ENCODE data around the gene GMPR2.
A peak's percentile ranks its signal among the peaks of the same experiment; 100 is the strongest.
"Not testable (repeated sequence)": the region's sequence is repeated elsewhere in the genome, so short reads cannot be mapped to it uniquely, and the experiment has no call there.

GMPR2 gene

GRCh38 chr14:24233538-24233866 is 773 bp downstream of the GMPR2 start:
- DNase-seq, result no peak

- DNase-seq, result no peak
These were observed 1.6 kb downstream of the GMPR2 start for GRCh38 chr14:24234095-24235005.

GRCh38 chr14:24235804-24236688 is 3.3 kb downstream of the GMPR2 start:
- DNase-seq, result no peak

- no peak for DNase-seq
These were observed 4.1 kb downstream of the GMPR2 start for GRCh38 chr14:24236689-24237462.

GRCh38 chr14:24237463-24237955 is 4.8 kb downstream of the GMPR2 start:
- no peak for DNase-seq

GRCh38 chr14:24238123-24238522 is 5.4 kb downstream of the GMPR2 start:
- no peak for DNase-seq

GRCh38 chr14:24238527-24239037 is 5.9 kb downstream of the GMPR2 start:
- no peak for DNase-seq

- DNase-seq, result no peak
These were observed 7.6 kb downstream of the GMPR2 start for GRCh38 chr14:24240110-24240918.

GRCh38 chr14:24241829-24242443 is 9.2 kb downstream of the GMPR2 start:
- DNase-seq, result peak; percentile 96

GRCh38 chr14:24243336-24243836 is 10.7 kb downstream of the GMPR2 start:
- DNase-seq, result no peak

GRCh38 chr14:24245350-24245749 is 12.6 kb downstream of the GMPR2 start:
- not testable (repeated sequence) for DNase-seq

GRCh38 chr14:24246765-24247212 is 14.1 kb downstream of the GMPR2 start:
- no peak for DNase-seq

GRCh38 chr14:24247422-24247821 is 14.7 kb downstream of the GMPR2 start:
- DNase-seq, result no peak

GRCh38 chr14:24249230-24250021 is 16.7 kb downstream of the GMPR2 start:
- no peak for DNase-seq

GRCh38 chr14:24250354-24250753 is 17.6 kb downstream of the GMPR2 start:
- no peak for DNase-seq

- no peak for DNase-seq
These were observed 19.2 kb downstream of the GMPR2 start for GRCh38 chr14:24251880-24252288.

GRCh38 chr14:24252289-24253124 is 19.8 kb downstream of the GMPR2 start:
- no peak for DNase-seq

GRCh38 chr14:24253936-24254335 is 21.2 kb downstream of the GMPR2 start:
- DNase-seq, result no peak

All from activated T-cell treated with anti-CD3 and anti-CD28 coated beads, Interleukin-2, amount 50 U/mL, for 1 hour (primary cell).